ENCODE measurements around the gene LIG1.

- TF ChIP-seq CTCF (IDR thresholded peaks at IDR 0.05) (no peak), POLR2A (IDR thresholded peaks at IDR 0.05) (no peak)
These were observed 15.9 kb upstream of the LIG1 start for GRCh38 chr19:48186015-48186414.
